ENCODE results near the gene RDH16.

Gene RDH16

DNA sequence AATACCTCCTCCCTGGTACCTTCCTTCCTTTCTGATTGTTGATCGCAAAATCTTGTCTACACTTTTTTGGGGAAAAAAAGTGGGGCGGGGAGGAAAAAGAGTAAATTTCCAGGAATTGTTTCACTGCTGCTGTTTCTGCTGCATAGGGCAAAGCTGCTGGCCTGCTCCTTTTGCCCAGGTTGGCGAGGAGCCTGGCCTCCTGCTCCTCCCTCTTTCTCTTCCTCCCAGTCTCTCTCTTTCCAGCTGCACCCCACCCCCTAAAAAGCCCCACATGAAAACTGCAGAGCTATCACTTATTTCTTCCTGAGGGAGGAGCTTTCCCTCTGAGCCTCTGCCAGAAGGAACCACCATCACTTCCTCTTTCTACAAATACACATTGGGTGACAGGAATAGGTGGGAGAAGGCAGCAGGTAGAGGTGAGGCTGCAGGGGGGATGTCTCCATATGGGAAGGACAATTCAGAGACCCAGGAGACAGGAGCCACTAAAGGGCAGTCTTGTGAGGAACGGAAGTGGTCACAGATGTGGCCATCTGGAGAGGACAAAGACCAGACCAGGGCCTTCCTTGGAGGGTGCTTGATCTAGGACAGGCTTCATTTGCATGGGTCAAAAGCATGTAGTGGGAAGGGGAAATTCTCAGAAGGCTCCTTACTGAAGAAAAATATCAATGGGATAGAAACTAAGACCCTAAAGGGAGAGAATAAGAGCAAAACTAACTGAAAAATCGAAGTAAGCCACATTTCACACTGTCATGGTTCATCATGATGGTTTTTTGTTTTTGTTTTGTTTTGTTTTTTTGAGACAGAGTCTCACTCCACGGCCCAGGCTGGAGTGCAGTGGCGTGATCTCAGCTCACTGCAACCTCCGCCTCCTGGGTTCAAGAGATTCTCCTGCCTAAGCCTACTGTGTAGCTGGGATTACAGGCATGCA, 34.2 kb upstream of the RDH16 start:
- TF ChIP-seq, protein P1, sequence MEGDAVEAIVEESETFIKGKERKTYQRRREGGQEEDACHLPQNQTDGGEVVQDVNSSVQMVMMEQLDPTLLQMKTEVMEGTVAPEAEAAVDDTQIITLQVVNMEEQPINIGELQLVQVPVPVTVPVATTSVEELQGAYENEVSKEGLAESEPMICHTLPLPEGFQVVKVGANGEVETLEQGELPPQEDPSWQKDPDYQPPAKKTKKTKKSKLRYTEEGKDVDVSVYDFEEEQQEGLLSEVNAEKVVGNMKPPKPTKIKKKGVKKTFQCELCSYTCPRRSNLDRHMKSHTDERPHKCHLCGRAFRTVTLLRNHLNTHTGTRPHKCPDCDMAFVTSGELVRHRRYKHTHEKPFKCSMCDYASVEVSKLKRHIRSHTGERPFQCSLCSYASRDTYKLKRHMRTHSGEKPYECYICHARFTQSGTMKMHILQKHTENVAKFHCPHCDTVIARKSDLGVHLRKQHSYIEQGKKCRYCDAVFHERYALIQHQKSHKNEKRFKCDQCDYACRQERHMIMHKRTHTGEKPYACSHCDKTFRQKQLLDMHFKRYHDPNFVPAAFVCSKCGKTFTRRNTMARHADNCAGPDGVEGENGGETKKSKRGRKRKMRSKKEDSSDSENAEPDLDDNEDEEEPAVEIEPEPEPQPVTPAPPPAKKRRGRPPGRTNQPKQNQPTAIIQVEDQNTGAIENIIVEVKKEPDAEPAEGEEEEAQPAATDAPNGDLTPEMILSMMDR (conservative IDR thresholded peaks at IDR 0.05; ENCODE audit: low read length): no peak
- TF ChIP-seq EZH2phosphoT487 (IDR thresholded peaks at IDR 0.05; ENCODE audit: borderline replicate concordance): no peak
- Histone ChIP-seq H3K9me2 (replicated peaks; ENCODE audit: low read depth, low read length) (no peaks in the 10 kb centered on the region), H3K4me3 (ENCODE audit: low read length, poor library complexity, severe bottlenecking) (no peak overlapping the region), H3K4me2 (ENCODE audit: low read depth, low read length, poor library complexity, severe bottlenecking) (peak overlapping the region; percentile 46), H4K20me1 (ENCODE audit: insufficient read depth, low read length, poor library complexity, severe bottlenecking) (no peaks in the 10 kb centered on the region), H2AFZ (ENCODE audit: low read length) (peak overlapping the region; percentile 77; the same call in 1 of the 2 replicates), H3K4me1 (ENCODE audit: insufficient read depth, low read length, poor library complexity, severe bottlenecking) (peaks cover 16% of the 10 kb centered on the region), H3K36me3 (ENCODE audit: insufficient read depth, low read length) (no peaks in the 10 kb centered on the region), H3F3A (ENCODE audit: low read depth) (no peaks in the 10 kb centered on the region; the same call in 1 of the 2 replicates), H3K9ac (ENCODE audit: low read depth, low read length, poor library complexity, severe bottlenecking) (no peak overlapping the region), H3K9me3 (ENCODE audit: insufficient read depth, low read depth, low read length) (no peaks in the 10 kb centered on the region), H3K27me3 (ENCODE audit: insufficient read depth, low read length, poor library complexity, severe bottlenecking) (no peaks in the 10 kb centered on the region), H3K79me2 (ENCODE audit: insufficient read depth, low read length) (no peaks in the 10 kb centered on the region)

DNA sequence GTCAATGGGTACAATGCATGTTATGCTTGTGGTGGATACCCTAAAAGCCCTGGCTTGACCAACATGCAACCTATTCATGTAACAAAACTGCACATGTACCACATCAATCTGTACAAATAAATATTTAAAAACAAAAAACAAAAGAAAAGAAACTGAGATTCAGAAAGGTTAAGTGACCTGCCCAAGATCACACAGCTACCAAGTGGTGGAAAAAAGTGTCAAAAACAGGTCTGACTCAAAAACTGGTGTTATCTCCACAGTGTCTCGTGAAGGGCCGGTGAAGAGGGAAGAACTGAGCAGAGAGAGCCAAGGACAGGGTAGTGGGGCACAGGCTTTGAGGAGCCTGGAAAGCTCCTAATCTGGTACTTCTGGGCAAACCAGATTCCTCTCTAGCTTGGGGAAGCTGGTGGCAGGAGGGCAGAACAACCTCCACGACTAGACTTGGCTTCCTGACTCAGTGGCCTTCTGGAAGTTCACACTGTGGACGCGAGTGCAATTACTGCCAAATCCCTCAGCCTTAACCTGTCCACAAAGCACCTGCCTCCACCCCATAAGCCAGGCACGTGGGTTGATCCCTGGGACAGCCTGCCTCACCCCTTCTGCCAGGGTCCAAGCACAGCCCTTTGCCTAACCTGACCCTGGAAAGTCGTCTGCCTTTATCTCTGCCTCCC, 33.4 kb upstream of the RDH16 start:
- Histone ChIP-seq H3K36me3 (ENCODE audit: insufficient read depth, low read length) (no peaks in the 10 kb centered on the region), H3K27me3 (ENCODE audit: insufficient read depth, low read length, poor library complexity, severe bottlenecking) (no peaks in the 10 kb centered on the region), H3K4me3 (ENCODE audit: low read length, poor library complexity, severe bottlenecking) (no peak overlapping the region), H3F3A (ENCODE audit: low read depth) (no peaks in the 10 kb centered on the region; the same call in 1 of the 2 replicates), H3K9me3 (ENCODE audit: insufficient read depth, low read depth, low read length) (no peaks in the 10 kb centered on the region), H3K4me2 (ENCODE audit: low read depth, low read length, poor library complexity, severe bottlenecking) (peak overlapping the region; percentile 46), H3K4me1 (ENCODE audit: insufficient read depth, low read length, poor library complexity, severe bottlenecking) (peaks cover 16% of the 10 kb centered on the region), H4K20me1 (ENCODE audit: insufficient read depth, low read length, poor library complexity, severe bottlenecking) (no peaks in the 10 kb centered on the region), H3K79me2 (ENCODE audit: insufficient read depth, low read length) (no peaks in the 10 kb centered on the region), H3K9me2 (replicated peaks; ENCODE audit: low read depth, low read length) (no peaks in the 10 kb centered on the region), H3K9ac (ENCODE audit: low read depth, low read length, poor library complexity, severe bottlenecking) (no peak overlapping the region), H2AFZ (ENCODE audit: low read length) (no peak overlapping the region)
- TF ChIP-seq, protein P1 (conservative IDR thresholded peaks at IDR 0.05; ENCODE audit: low read length): no peak
- TF ChIP-seq EZH2phosphoT487 (IDR thresholded peaks at IDR 0.05; ENCODE audit: borderline replicate concordance): no peak

DNA sequence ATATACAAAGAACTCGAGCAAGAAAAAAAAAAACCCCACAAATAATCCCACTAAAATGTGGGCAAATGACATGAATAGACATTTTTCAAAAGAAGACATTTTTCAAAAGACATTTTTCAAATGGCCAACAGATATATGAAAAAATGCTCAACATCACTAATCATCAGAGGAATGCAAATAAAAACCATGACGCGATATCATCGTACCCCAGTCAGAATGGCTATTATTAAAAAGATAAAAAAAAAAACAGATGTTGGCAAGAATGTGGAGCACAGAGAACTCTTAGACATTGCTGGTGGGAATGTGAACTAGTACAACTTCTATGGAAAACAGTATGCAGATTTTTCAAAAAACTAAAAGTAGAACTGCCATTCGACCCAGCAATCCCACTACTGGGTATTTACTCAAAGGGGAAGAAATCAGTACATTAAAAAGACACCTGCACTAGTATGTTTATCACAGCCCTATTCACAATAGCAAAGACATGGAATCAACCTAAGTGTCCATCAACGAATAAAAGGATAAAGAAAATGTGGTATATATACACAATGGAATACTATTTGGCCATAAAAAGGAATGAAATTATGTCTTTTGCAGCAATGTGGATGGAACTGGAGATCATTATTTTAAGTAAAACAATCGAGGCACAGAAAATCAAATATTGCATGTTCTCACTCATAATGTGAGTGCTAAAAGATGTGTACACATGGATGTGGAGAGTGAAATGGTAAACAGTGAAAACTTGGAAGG, 32.6 kb upstream of the RDH16 start:
- Histone ChIP-seq H3K9me3 (ENCODE audit: insufficient read depth, low read depth, low read length) (no peaks in the 10 kb centered on the region), H3K9ac (ENCODE audit: low read depth, low read length, poor library complexity, severe bottlenecking) (no peak overlapping the region), H4K20me1 (ENCODE audit: insufficient read depth, low read length, poor library complexity, severe bottlenecking) (no peaks in the 10 kb centered on the region), H3K36me3 (ENCODE audit: insufficient read depth, low read length) (no peaks in the 10 kb centered on the region), H3K79me2 (ENCODE audit: insufficient read depth, low read length) (no peaks in the 10 kb centered on the region), H2AFZ (ENCODE audit: low read length) (no peak overlapping the region), H3F3A (ENCODE audit: low read depth) (no peaks in the 10 kb centered on the region; the same call in 1 of the 2 replicates), H3K27me3 (ENCODE audit: insufficient read depth, low read length, poor library complexity, severe bottlenecking) (no peaks in the 10 kb centered on the region), H3K4me1 (ENCODE audit: insufficient read depth, low read length, poor library complexity, severe bottlenecking) (peaks cover 16% of the 10 kb centered on the region), H3K4me3 (ENCODE audit: low read length, poor library complexity, severe bottlenecking) (no peak overlapping the region), H3K4me2 (ENCODE audit: low read depth, low read length, poor library complexity, severe bottlenecking) (no peak overlapping the region), H3K9me2 (replicated peaks; ENCODE audit: low read depth, low read length) (no peaks in the 10 kb centered on the region)
- no peak for TF ChIP-seq EZH2phosphoT487 (IDR thresholded peaks at IDR 0.05; ENCODE audit: borderline replicate concordance)
- TF ChIP-seq, protein P1 (conservative IDR thresholded peaks at IDR 0.05; ENCODE audit: low read length): no peak

All from Loucy (cell line).